C4-2B (cell line): ENCODE data around the gene GSG1L2.

Source experiments
- CTCF ChIP-seq: fragments of 450-650 bp; conservative IDR thresholded peaks from 2 replicates; pipeline ENCODE4 v1.5.1; 2017; ENCODE audit warnings: mild to moderate bottlenecking
- ZFX ChIP-seq: fragments of 450-650 bp; IDR thresholded peaks from 2 replicates; pipeline ENCODE4 v1.6.1; 2017

- TF ChIP-seq CTCF: no peak
- TF ChIP-seq ZFX: no peak
Observed at GRCh38 chr17:9837551-9838471, 15.9 kb upstream of the GSG1L2 start.
